GM19455 (cell line): ENCODE data around the gene NPAS3.

ENCODE experiments used
- ATAC-seq: cut with Tn5 transposase; IDR thresholded peaks from one replicate; pipeline ENCODE4 v1.9.1; 2021; ENCODE audit not compliant: unreplicated experiment

Gene NPAS3

DNA sequence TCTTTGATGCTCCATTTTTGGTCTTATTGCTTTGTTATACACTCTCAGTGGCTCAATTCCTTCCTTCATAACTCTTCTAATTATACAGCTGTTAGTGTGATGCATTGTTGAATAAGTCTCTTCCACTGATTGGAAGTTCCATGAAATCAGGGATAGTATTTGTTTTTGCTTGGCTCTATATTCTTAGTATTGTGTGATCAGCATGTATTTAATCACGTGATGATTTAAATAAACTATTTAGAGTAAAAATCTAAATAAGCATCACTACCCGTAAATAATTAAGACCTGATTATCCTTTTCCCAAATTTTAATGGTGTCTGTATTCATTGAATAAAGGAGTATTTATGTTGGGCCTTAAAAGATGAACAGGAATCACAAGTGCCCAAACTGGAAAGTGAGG lies 355.7 kb downstream of the NPAS3 start:
- ATAC-seq: no peak

DNA sequence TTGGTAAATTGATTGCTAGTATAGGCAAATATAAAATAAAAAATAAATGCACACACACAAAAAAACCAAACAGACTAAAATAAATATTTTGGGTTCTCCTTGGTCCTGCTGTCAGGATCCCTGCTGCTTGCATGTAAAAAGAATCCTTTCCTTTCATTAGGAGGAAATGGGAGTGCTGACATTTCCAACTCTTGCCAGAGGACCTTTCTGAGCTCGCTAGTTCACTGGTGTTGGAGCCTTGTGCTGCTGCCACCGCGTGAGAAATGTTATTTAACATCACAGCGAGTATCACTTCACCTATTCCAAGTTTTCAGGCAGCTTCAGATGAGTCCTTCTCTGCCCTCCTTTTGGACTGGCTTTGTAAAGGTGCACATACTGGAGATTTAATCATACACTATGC lies 358.9 kb downstream of the NPAS3 start:
- no peak for ATAC-seq

DNA sequence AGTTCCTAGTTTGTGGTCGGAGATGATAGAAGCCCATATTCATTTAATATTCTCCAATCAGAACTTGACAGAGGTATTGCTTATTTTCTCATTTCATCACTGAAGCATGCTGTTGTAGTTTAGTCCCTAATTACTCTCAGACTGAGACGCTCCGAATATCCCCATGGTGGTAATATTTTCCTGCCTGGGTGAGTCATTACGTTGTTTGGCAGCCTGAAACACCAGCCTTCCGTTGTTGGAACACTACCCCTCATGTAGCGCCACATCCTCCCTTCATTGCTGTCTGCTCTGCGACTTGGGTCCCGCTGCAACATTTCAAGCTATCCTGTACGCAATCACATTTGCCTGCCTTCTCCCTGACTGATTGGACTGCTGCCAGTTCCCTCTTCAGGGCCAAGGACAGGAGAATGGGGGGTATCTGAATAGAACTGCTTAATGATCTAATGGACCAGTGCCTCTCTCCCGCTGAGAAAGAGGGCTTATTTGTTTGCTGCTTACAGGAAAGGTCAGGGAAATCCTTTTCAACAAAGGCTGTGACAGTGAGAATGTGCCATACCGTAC lies 369.1 kb downstream of the NPAS3 start:
- ATAC-seq: no peak

DNA sequence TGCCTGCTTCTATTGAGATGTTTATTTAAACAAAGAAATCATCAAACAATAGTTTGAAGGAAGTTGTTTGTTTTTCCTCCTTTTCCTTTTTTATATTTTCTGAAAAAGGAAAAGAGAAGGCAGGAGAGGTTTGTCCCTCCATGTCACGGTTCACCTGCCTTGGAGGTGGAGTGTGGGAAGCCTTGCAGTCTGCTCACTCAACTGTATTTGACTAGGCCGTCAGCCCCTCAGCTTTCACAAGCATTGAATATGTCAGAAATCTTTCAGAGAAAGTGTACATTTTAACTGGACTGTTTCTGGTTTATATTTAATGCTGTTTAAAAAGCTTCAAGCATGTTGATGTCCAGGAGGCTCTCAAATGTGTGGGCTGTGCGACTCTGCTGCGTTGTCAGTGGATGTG lies 370.4 kb downstream of the NPAS3 start:
- ATAC-seq: no peak

- ATAC-seq: no peak
These were observed 376.5 kb downstream of the NPAS3 start for GRCh38 chr14:33315217-33315616.

DNA sequence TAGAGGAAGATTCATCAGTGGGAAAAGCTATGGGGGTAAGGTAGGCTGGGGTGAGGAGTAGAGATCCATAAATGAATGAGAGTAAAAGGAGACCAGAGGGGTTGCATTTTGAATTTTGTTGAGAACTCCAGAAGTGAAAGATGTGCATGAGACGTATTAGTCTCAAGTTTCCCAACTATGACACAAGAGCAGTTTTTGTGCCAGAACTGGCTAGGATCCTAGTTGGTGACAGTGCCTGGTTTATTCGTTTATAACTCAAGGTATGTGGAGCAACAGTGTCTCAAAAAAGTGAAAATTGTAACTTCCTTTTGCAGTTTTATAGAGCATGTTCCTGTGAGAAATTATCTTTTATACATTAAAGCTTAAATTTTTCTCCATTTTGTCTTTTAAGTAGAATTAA lies 377.0 kb downstream of the NPAS3 start:
- ATAC-seq: no peak

DNA sequence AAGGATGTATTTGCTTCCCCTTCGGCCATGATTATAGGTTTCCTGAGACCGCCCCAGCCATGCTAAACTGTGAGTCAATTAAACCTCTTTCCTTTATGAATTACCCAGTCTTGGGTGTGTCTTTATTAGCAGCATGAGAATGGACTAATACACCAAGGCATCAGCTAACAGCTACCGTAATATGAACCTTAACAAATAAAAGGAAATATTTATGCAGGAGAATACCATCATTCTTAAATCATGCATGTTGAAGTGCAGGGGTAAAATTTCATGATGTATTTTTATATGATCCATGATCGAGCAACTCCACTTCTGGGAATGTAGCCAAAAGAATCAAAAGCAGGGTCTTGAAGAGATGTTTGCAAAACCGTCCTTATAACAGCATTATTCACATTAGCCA lies 379.0 kb downstream of the NPAS3 start:
- ATAC-seq: no peak

DNA sequence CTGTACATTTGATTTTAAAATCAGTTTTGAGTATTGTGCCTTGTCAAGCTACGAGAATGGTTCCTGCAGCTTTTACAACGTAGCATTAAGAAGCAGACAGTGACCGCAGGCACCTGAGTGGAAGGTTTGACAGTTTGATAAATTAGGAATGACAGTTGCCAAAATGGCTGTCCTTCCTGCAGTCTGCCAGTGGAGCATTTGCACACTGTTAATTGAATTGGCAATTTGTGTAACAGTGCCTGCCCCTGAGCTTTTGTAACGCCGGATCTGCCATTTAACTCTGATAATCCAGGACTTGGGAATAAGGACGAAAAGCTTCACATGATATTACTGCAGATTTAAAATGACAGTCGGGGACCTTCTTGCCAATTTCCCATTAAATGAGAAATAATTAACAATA lies 385.3 kb downstream of the NPAS3 start:
- ATAC-seq: no peak

- ATAC-seq: no peak
These were observed 392.7 kb downstream of the NPAS3 start for GRCh38 chr14:33331176-33331949.

DNA sequence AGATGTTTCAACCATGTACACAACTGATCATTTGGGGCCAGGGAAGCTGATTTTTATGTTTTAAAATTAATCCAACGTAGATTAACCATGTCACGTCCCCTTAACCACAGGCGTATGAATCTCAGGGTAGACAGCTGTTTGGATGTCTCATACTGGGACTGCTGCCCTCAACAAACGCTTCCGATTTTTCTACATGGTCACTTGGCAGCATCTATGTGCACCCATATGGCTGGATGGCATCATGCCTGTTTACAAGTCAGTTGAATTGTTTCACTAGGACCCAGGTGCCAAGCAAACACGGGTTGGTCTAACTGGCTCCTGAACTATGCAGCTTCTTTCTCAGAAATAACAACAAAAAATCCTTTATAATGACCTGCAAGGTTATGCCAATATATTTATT lies 393.8 kb downstream of the NPAS3 start:
- ATAC-seq: no peak

GRCh38 chr14:33335366-33335765 lies 396.7 kb downstream of the NPAS3 start:
- no peak for ATAC-seq

DNA sequence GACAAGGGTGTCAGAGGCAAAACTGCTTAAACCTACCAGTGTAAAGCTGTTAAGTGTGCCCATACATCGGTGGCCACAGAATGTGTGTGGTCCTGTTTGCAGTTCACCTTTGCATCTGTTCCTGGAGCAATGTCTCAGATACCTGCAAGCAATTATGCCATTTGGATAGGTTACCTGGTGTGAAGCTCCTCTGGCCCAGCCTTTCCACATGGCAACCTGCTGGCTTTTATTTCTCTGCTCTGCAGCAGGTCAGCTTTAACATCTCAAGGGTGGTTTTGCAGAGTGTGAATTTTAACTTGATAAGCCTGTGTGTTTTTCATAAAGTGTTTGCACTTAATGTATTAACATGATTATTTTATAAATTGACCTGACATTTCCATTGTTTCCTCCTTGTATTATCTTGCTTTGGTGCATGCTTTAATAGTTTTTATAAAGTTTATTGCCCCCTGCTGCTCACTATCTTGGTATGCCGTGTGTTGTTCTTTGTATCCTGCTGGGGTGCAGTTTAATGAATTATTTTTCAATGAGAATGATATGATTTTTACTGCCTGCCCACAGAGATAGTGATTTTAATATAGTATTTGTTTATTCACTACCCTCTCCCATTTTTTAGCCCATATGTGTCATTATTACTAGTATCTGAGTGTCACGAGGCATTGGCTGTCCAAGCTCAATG lies 403.8 kb downstream of the NPAS3 start:
- ATAC-seq: no peak

GRCh38 chr14:33343016-33343415 lies 404.3 kb downstream of the NPAS3 start:
- no peak for ATAC-seq

DNA sequence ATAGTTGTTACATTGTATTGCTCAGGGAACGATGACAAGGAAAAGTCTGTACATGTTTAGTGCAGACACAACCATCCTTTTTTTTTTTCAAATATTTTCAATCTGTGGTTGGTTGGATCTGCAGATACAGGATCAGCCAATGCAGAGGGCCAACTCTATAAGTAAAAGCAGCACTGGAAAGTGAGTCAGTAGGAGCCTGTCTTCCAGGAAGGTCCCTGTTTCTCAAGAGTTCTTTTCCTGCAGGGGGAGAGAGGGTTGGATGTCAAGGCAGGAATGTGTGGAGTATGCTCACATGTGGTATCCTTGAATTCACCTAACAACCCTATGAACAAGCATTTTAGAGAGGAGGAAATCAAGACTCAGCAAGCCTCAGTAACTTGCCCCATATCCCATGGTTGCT lies 409.1 kb downstream of the NPAS3 start:
- ATAC-seq: no peak

GRCh38 chr14:33348510-33348909 lies 409.8 kb downstream of the NPAS3 start:
- no peak for ATAC-seq

- ATAC-seq: no peak
These were observed 411.2 kb downstream of the NPAS3 start for GRCh38 chr14:33349871-33350270.

DNA sequence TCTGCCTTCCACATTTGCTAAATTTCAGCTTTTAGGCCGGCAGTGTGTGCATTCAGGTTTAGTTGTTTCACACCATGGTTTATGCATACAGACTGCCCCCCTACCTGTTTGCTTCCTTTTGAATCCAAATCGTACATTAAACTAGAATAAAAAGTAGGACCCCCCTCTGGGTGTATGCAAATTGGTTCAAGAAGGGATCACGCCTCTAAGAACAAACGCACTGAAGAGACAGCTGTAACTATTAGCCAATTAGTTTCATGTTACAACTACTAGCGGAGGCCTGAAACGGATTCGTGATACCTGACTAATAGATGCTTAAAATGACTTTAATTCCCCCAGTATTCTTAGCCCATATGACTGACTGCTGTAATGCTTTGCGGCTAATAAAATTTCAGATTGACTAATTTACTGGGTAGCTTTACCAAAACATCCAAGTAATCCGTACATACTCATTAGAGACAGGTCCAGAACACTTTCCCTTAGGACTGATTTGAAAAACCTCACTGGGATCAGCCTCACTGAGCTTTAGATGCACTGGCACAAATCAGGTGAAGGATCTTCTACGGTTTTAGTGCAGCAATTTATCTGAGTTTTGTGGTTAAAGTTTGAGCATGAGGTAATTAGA lies 411.8 kb downstream of the NPAS3 start:
- no peak for ATAC-seq

DNA sequence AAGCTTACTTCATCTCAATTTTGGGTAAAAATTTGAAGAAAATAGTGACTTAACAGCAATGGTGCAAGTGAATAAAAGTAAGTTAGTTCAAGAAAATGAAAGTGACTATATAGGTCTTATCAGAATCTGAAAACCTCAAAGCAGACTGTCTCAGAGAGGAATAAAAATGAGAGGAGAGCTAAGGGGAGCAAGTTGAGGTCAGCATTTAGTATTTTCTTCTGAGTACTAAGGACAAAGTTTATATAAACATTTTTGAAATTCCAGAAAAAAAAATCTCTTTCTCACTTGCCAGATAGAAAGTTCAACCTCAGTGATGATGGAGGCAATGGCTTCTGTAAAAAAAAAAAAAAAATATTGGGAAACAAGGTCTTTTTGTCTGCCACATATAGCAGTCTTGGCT lies 414.1 kb downstream of the NPAS3 start:
- no peak for ATAC-seq

- ATAC-seq: no peak
These were observed 417.5 kb downstream of the NPAS3 start for GRCh38 chr14:33356181-33356580.

GRCh38 chr14:33357225-33358010 lies 418.7 kb downstream of the NPAS3 start:
- no peak for ATAC-seq

DNA sequence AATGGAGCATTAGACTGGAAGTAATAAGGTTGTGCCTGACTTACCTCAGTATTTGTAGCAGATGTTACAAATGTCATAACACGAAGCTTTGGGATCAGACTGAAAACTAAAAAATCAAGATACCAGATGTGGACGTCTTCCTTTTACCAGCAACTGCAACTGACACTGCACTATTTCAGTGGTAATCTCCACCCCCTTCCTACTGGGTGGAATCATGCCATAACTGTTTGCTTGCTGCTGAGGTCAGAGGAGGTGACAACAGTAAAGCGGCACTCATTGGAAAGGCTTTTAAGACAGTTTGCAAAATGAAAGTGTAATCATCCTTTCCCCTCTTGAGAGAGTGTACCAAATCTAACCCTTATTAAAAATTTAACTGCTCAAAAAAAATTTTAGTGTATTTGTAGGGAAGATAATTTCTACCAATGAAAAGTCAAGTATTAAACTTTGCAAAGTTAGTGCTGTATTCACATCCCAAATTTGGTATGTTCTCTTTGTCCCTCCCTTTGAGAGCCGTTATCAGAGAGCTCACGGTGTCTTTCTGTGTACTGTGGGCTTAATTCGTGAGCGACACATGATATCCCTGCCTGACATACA lies 420.7 kb downstream of the NPAS3 start:
- no peak for ATAC-seq
